NCI-H748 treated with DMSO at 0.1 percent for 48 hours (cell line): ENCODE results near the gene ARTN.

ENCODE experiments used
- DNase-seq: peaks from one replicate; lab custom pipeline; 2025; lab: John Stamatoyannopoulos, UW

ARTN gene

GRCh38 chr1:43971336-43971980, 37.9 kb downstream of the ARTN start:
- no peak for DNase-seq

GRCh38 chr1:43973981-43974442, 40.4 kb downstream of the ARTN start:
- DNase-seq: peak; percentile 47

GRCh38 chr1:43974443-43975248, 41.0 kb downstream of the ARTN start, which contains the start of gene ATP6V0B:
TSS of gene ATP6V0B (plus strand) at chr1:43974960. CDS start at chr1:43975041, 81 bp downstream.
- peak; percentile 97 for DNase-seq

GRCh38 chr1:43975249-43975961, 41.8 kb downstream of the ARTN start:
- no peak for DNase-seq

DNA sequence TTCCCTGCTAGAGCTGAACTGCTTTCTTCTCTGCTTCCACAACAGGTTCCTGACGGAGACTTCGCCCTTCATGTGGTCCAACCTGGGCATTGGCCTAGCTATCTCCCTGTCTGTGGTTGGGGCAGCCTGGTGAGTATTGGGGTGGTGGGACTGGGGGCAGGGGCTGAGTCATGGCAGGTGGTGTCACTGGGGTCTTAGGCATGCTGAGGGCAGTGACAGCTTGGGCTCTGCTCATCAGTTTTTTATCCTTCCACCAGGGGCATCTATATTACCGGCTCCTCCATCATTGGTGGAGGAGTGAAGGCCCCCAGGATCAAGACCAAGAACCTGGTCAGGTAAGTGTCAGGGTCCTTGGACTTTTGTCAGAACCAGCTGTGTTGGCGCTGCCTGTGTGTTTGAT, 42.4 kb downstream of the ARTN start:
- no peak for DNase-seq

DNA sequence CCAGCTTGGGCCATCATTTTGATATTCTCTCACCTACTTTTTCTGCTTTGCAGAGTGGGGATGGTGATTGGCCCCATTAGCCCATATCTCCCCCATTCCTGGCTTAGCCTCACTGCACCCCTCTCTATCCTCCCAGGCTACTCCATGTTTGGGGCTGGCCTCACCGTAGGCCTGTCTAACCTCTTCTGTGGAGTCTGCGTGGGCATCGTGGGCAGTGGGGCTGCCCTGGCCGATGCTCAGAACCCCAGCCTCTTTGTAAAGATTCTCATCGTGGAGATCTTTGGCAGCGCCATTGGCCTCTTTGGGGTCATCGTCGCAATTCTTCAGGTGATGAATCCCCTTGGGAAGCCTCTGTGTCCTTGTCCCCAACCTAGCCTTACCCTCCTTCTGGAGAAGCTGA, 43.3 kb downstream of the ARTN start:
- DNase-seq: no peak

GRCh38 chr1:43977376-43978263, 44.0 kb downstream of the ARTN start:
- no peak for DNase-seq

- no peak for DNase-seq
Measured at GRCh38 chr1:43978264-43978550, 44.6 kb downstream of the ARTN start.

- peak; percentile 33 for DNase-seq
Measured at GRCh38 chr1:43978551-43979260, 45.1 kb downstream of the ARTN start, which contains the start of gene B4GALT2. TSS of gene B4GALT2 (plus strand) at chr1:43979210. CDS start at chr1:43981161, 1,951 bp downstream.

- no peak for DNase-seq
Measured at GRCh38 chr1:43979261-43979527, 45.6 kb downstream of the ARTN start.

DNA sequence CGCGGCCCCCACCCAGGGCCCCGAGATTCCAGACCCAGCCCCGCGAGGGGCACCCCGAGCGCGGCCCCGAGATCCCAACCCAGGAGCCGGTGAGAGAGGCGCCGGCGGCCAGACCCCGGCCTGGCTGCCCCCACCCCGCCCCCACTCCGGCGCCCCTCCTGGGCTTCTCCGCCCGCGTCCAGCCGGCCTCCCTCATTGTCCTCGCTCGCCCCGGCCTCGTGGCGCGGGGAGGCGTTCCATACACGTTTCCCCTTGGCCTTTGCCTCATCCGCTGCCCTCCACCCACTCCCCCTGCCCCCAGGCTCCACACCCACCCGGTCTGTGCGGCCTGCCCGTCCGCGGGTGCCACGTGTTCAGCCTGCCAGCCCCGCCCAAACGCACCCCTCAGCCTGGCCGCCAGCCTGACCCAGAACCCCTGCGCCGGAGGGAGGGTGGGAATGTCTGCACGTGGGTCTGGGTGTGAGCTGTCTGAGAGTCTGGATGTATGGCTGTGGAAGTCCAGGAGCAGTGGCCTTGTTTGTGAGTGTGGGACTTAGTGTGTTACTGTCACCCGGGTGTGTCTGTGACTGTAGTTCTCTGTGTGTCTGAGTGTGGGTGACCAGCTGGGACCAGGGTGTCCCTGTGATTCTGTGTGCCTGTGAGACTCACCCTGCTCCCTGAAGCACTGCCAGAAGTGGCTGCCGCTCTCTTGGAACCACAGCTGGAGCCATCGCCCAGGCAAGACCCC, 46.1 kb downstream of the ARTN start:
- peak; percentile 12 for DNase-seq

DNA sequence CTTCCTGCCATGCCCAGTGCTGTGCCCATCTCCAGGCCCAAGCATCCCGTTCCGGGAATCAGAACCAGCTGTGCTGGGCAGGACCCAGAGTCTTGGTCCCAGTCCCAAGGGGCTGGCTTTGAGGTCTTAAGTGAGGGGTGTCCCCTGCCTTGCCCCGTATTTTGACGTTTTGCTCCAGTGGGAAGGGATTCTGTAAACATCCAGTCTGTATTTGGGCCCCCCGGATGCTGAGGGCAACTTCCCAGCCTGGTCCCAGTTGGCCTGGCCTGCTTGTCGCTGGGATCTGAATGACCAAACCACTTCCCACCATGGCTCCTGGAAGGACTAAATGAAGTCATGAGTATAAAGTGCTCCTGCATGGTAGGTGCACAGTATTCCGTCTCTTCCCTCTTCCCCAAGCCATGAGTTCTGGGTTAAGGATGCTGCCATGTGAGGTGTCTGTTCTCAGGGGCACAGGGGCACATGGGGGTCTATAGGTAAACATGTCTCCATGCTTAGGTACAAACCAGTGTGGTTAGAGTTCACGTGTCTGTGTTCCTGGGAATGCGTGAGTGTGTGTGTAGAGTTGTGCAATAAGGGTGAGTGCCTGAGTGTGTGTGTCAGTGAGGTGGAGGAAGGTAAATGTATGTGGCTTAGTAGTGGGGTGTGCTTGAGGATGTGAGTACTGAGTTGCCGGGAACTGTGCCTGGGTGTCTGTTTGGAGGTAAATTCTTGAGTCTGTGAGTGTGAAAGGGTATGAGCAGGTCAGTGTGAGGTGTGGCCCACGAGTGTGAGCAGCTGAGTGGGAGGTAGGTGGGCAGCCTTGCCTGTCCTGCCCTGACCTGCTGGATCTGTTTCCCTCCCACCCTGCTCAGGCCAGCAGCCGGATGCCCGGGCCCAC, 46.9 kb downstream of the ARTN start:
- DNase-seq: no peak

DNA sequence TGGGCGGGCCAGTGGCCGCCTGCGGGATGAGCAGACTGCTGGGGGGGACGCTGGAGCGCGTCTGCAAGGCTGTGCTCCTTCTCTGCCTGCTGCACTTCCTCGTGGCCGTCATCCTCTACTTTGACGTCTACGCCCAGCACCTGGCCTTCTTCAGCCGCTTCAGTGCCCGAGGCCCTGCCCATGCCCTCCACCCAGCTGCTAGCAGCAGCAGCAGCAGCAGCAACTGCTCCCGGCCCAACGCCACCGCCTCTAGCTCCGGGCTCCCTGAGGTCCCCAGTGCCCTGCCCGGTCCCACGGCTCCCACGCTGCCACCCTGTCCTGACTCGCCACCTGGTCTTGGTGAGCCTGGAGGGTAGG, 47.5 kb downstream of the ARTN start:
- DNase-seq: no peak

GRCh38 chr1:43981636-43982035, 48.0 kb downstream of the ARTN start:
- DNase-seq: no peak

- no peak for DNase-seq
Measured at GRCh38 chr1:43982241-43982640, 48.6 kb downstream of the ARTN start.

DNA sequence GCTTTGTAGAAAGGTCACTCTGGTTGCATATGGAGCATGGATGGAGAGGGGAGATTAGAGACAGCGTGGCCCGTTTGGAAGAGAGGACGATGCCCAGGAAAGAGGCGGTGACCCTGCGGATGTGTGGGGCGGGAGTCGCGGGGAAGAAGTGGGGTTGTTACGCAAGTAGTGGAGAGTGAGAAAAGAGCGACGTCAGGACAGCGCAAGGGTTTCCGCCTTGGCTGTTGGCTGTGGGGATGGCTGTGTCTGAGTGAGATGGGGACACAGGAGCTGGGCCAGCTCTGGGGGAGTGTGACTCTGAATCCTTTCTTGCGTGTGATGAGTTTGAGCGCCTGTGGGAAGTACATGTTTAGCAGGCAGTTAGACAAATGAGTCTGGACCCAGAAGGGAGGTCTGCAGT, 49.2 kb downstream of the ARTN start:
- DNase-seq: no peak

- DNase-seq: no peak
Measured at GRCh38 chr1:43983253-43983899, 49.8 kb downstream of the ARTN start.

DNA sequence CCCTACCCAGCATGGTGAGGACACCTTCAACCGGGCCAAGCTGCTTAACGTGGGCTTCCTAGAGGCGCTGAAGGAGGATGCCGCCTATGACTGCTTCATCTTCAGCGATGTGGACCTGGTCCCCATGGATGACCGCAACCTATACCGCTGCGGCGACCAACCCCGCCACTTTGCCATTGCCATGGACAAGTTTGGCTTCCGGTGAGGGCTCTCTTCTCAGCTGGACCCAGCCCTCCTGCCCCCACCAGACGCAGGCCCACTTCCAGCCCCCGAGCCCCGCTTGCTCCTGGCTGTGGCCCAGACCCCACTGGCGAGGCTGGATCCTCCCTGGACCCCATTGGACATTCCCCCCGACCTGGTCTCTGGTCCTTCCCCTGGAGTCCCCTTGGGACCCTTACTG, 51.3 kb downstream of the ARTN start:
- DNase-seq: no peak

DNA sequence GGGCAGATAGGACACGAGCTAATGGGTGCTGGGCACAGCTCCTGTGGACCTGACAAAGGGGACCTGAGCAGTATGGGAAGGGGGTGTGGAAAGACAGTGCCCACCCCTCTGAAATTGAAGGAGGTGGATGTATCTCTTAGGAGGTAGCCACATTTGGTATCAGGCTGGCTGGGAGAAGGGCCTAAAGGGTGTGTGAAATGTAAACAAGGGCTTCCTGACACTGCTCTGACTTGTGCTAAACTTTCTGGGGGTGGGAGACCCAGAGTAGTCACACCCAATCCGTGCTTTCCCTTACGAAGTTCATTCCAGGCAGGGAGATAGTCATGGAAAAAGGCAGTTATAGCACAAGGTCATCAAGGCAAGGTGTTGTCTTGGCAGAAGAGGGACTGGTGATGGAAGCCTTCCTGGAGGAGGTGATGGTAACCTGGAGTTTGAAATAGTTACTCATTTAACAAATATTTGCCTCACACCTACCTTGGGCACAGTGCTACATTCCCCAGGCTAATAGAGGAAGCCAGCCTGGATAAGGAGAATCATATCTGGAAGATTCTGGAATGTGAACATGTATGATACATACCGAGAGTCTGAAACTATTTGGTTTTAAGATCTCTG, 52.5 kb downstream of the ARTN start:
- no peak for DNase-seq
